Adipose tissue (tissue), 3 donors: ENCODE data around the gene MEF2D. TPM values are rescaled to one million over a fixed set of nuclear protein-coding genes. Genes with fewer than 3 reads are reported as not detected.

Source experiments
- H3K27ac ChIP-seq: one replicate; pipeline ENCODE4 v1.5.1; 2013; ENCODE audit warnings: low read depth, low read length
- WGBS, 3 donors: extraction: QIAGEN DNeasy Blood & Tissue Kit; methylation state at CpG; one replicate each; pipeline ENCODE4 v1.1.7; 2013; 5-methylcytosine and 5-hydroxymethylcytosine counted together
- polyA plus RNA-seq, 3 donors: library from polyadenylated mRNA; stranded (reverse); fragments of 200-250 nt; gene quantifications; one replicate each; pipeline ENCODE4 v1.2.3, GENCODE V29; 2013
- donor health status: healthy with polysubstance abuse.
- donor health status: Bipolar disorder and iron deficiency.
- donor health status: healthy.

Gene MEF2D
- polyA plus RNA-seq, 3 donors = 13.4 to 28.7 (median 17.4) TPM

DNA sequence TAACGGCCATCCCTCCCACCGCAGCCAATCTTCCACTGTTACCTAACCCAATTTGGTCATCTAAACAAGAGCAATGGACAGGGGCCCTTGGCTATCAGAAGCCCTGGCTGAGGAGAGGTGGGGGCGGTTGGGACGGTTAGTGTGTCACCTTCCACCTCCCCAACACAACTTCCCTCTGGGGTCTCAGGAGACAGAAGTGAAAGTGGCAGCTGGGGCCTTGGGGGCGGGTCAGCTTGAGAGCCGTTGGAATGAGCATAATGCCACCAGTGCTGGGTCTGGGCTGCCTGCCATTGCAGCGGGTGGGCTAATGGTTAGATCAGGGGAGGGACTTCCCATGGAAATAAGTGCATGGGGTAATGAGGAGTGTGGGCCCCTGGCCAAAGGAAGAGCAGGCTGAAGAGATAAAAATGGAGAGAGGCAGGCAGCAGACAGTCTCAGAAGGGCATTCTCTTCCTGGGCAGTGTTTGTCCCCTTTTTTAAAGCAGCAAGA, 7.9 kb downstream of the MEF2D start:
- H3K27ac ChIP-seq = no peak overlapping the region
- 22 to 45% (median 27%) methylated on average over 7 of the region's 7 CpGs for WGBS, 3 donors

DNA sequence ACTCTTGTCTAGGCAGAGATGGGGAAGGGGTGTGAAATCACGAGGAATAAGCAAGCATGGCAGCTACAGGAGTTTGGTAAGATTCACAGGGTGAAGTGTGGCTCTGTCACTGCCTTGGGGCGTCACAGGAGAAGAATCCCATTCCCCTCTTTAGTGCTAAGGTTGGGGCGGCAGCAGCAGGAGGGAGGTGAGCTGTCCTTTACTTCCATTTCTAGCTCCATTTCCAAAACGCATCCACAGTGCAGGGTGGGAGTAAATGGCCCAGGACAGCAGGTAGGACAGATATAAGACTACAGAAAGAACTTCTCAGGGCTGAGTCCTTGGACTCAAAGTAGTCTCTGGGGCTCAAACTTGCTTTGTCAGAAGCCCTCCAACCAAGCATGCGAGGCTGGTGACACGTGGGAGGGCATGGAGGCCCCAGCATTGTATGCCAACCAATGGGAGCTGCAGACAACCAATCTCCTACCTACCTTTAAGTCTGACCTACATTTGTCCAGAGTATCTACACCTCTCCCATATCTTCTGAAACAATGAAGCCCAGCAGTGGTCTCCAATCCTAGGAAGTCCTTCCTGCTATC, 8.5 kb downstream of the MEF2D start:
- whole genome bisulfite sequencing, 3 donors = 63 to 77% (median 73%) methylated on average over 6 of the region's 6 CpGs
- H3K27ac ChIP-seq = no peak overlapping the region

DNA sequence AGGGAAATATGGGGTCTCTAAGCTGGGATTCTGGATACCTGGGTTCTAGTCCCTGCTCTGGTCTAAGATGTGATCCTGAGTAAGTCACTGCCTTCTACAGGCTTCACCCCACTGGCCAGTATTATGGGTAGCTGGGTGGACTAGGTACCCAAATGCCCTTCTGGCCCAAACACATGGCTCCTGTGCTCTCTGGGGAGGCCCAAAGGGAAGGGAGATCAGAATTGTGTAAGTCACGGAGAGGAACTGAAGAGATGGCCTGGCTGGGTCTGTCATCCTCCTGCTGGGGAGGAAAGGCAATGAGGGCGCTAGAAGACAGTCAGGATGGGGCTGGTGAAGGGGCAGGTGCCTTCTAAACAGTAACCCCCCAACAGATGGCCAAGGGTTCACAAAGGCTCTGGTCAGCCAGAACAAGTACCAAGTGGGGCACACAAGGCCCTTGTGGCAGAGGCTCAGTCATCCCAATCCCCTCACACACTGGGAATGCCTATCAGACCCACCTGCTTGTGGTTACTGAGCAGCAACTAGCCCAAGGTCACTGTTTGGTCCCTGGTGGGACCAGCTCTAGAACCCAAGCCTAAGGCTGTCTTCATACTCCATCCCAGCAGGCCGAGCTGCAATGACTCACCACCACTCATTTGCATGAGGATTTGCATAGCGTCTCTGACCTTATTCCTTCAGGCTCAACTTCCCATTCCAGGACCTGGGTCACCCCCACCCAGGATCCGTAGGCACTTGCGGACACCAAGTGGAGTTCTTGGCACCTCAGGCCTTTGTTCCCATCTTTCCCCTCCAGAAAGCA, 9.2 kb downstream of the MEF2D start:
- 61 to 77% (median 69%) methylated on average over 6 of the region's 6 CpGs for WGBS, 3 donors
- H3K27ac ChIP-seq = no peak overlapping the region

DNA sequence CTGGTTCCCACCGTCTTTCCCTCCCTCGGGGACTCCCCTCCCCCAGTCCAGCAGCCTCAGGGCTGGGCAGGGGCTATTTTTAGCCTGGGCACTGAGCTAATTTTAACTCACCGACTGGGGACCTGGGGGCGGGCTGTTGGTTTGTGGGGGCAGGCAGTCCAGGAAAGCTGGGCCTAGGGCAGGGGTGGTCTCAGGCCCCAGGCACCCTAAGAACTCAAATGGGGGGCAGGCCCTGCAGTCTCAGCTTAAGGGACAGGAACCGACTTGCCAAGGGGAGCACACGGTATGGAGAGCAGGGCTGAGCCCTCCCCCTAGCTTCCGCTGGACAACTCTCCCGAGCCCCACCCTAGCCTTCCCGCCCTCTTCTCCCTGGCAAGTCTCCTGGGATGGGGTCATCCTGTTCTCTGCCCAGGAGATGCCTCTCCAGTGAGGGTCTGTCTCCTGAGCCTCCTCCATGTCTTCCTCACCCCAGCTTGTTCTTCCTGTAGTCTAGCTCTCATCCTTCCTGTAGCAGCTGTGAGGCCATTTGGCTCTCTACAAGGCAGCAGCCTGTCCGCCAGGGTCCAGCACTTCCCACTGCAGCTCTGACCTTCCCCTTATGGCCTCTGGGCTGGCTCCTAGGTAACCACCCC, 10.1 kb downstream of the MEF2D start:
- WGBS, 3 donors = 5 to 12% (median 11%) methylated on average over 10 of the region's 10 CpGs

DNA sequence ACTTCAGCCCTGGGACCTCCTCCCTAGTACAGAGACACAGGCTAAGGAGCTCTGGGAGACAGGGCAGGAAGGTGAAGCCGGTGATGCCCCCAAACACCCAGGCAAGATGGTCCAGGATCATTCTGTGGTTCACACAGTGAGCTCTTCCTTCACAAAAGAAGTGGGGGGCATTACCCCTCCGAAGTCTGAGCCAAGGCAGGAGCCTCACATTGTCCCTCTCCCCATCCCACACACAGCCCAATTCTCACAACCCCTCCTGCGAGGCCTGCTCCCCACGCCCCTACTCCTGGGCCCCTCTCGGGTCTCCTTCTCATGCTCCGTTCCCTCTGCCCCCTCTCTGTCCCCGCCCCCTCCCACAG, 10.7 kb downstream of the MEF2D start:
- 25 to 45% (median 36%) methylated on average over 7 of the region's 7 CpGs for WGBS, 3 donors
- H3K27ac ChIP-seq = no peak overlapping the region

More for the DNA sequence above, 10.1 kb downstream of the MEF2D start:
- no peak overlapping the region for H3K27ac ChIP-seq

DNA sequence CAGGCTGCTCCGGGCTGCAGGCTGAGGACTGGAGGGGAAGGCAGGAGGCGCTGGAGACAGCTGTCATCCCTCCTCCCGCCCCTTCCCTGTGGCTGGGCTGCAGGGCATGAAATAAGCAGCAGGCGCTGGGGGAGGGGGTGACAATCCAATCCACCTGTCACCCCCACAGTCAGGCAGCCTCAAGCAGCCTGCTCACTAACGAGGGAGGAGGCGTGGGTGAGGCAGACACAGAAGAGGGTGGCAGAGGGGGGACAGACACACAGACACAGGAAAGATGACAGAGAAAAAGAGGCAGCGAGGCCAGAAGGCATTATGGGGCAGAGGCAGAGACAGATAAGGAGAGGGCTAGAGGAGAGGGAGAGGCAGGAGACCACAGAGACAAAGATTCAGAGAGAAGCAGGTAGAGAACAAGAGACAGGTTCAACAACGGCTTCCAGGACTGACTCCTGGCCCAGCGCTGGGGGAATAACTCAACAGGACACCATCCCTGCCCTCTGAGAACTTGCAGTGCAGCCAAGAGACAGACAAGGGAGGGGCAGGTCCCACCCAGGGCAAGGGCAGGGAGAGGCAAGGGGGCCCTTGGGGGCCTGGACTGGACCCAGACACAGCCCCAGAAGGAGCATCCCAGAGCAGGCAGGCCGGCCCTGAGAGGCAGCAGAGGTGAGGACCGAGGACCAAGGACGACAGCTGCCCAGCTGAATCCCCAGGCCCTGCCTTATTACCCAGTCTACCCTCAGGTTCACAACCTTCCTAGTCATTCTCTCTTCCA, 11.2 kb downstream of the MEF2D start:
- no peak overlapping the region for H3K27ac ChIP-seq
- WGBS, 3 donors = 25 to 28% (median 26%) methylated on average over 12 of the region's 12 CpGs

DNA sequence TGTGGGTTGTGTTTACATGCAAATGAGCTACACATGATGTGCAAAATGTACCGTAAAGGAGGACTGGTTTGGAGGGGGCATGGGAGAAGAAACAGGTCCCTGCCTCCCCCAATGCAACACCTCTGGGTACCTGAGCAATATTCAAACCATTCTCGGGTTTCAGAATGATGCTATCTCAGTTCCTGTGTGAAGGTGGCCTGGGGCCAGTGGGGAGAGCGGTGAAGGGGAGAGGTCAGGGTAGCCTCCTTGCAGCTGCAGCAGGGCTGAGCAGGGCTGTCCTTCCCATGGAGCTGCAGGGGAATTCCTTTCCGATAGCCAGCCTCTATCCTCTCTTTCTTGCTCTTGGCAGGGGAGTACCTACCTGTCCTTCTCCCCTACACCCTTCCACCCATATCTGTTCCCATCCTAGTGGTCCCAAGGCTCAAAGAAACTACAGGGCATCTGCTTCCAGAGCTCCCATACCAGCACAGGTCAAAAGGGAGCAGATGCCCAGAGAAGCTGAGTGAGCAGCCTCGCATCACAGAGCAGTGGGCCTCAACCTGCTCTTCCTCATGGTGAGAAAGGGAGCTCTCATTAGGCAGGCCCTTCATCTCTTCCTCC, 11.9 kb downstream of the MEF2D start:
- H3K27ac ChIP-seq = no peak overlapping the region
- WGBS, 3 donors = 42 to 64% (median 58%) methylated on average over 5 of the region's 5 CpGs

DNA sequence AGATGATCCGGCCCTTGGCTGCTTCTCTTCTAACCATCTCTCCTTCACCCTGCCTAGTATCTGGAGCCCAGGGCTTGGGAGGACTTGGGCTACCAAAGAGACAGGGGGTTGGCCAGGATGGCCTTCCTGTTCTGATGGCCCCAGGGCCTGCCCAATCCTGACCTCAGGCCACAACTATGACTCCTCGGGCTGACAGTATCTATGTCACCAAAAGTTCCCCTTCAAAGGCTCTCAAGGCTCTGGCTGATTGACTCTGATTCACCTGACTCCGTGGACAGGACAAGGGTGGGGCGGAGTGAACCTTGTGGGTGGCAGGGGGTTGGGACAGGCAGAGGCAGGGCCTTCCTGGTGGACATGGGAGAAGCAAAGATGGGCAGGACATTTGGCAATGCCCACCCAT, 12.7 kb downstream of the MEF2D start:
- H3K27ac ChIP-seq = no peak overlapping the region
- 54 to 69% (median 56%) methylated on average over 4 of the region's 4 CpGs for WGBS, 3 donors

DNA sequence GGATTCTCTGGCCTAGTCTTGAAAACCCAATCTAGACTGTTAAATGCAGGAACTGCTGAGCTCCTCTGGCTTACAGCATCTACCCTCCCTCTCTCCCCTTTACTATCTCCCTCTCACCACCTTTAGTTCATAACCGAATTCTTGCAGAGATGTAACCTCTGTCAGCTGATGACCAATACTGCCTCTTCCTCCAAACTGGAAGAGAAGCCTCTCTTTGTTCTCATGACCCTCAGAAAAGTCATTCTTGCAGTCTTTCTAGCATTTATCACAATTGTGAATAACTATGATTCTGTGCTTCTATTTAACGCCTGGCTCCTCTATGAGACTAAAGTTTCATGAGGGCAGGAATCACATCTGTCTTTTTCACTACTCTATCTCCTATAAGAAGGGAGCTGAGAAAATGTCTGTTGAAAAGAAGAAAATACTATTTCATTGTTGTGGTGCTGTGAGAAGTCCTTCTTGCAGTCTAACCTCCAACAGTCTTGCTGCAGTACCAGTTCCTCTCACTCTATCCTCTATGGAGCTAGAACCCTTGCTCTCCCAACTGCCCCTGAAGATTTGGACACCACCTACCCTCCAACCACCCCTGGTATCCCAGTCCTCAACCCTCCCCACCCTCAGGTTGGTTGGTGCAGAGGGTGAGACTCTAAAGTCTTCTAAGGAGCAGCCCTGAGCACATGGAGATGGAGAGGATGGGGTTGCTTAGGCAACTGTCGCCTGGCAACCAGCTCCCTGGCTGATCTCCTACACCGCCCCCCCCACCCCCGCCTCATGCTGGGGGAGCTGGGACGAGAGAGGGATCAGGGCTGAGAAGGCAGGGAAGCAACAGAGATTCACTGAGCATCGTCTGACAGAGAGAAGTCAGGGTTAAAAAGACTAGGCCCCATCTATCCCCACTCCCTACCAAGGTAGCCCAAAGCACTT, 13.9 kb downstream of the MEF2D start:
- H3K27ac ChIP-seq = no peak overlapping the region
- 79 to 81% (median 80%) methylated on average over 7 of the region's 7 CpGs for WGBS, 3 donors

DNA sequence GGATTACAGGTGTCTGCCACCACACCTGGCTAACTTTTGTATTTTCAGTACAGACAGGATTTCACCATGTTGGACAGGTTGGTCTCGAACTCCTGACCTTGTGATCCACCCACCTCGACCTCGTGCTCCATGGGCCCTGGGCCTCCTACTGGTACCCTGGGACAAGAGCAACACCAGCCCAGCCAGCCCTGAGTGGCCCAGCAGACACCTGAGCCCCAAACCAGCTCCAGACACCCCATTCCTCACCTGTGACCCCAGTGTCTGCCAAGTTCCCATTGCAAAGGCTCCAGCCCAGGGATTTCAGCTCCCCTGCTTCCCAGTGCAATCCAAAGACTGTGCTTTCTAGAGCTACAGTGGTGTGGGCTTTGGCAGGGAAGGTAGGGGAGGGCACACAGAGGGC, 14.6 kb downstream of the MEF2D start:
- no peak overlapping the region for H3K27ac ChIP-seq
- WGBS, 3 donors = 72 to 93% (median 93%) methylated on average over 3 of the region's 3 CpGs

DNA sequence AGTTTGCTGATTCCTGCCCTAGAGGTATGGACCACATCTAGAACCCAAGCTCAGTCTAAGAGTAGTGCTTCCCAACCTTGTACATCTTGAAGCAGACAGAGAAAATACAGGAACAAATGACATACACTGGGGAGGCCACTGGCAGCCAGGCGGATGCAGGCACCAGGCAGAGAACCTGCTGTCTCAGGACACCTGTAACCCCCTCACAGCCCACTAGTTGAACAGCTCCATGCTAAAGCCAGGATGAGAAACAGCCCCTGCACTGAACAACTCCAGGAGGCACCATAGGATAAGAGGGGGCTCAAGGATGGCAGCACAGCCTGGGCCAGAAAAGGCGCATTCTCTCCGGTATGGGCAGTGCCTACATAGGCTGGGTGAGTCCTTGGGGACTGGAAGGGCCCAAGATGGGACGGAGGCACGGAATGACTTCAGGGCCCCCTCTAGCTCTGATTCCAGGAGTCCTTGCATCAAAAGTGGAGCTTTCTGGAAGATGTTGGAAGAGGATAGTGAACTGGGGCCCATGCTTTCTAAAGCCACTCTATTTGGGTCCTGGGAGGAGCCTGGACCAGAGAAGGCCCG, 16.0 kb downstream of the MEF2D start:
- H3K27ac ChIP-seq = no peak overlapping the region
- WGBS, 3 donors = 92 to 93% (median 92%) methylated on average over 6 of the region's 6 CpGs

DNA sequence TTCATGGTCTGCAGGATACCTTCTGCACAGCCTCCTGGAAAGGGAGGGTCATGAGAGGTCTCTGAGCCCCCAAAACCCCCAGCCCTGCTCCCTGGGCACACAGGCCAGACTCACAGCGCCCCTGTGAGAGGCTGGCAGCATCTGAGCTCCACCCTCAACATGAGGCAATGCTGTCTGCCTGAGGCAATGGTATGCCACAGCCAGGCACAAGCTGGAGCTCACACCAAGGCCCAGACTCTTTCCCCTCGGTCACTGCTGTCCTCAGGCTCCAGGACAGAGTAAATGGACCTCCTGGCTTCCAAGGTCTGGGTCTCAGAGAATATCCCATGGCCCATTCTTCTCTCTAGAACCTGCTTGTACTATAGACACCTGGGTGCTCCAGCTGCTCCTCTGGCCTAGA, 17.2 kb downstream of the MEF2D start:
- H3K27ac ChIP-seq = no peak overlapping the region
- 72 to 88% (median 85%) methylated on average over 2 of the region's 2 CpGs for WGBS, 3 donors

DNA sequence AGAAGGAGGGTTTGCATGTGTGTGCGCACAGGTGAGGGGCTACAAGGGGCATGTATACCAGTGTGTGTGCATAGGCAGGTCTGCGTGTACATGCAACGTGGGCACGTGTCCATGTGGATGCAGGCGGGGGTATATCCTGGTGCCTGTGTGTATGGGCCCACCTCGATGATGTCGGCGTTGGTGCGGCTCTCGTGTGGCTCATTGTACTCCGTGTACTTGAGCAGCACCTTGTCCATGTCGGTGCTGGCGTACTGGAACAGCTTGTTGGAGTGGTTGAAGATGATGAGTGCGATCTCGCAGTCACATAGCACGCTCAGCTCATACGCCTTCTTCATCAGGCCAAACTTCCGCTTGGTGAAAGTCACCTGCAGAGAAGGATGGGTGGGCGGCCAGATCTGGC, 18.3 kb downstream of the MEF2D start:
- WGBS, 3 donors = 93 to 94% (median 93%) methylated on average over 19 of the region's 19 CpGs
- H3K27ac ChIP-seq = no peak overlapping the region

DNA sequence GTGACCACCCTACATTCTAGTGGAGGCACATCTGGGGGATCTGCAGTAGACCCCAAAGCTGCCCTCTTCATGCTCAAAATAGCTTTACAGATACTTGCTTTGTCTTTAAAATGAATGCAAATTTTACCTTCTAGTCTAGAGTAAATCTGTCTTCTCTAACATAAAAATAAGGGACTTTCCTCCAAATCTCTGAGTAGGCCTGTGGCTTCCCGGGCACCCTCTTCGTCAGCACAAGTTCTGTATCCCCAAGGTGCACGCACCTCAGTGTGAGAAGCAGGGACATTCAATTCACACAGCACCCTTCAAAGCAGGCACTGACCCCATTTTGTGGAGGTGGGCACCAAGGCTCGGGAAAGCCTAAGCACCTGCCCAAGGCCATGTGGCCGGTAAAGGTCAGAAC, 19.0 kb downstream of the MEF2D start:
- H3K27ac ChIP-seq = no peak overlapping the region
- WGBS, 3 donors = 77 to 89% (median 88%) methylated on average over 5 of the region's 5 CpGs

DNA sequence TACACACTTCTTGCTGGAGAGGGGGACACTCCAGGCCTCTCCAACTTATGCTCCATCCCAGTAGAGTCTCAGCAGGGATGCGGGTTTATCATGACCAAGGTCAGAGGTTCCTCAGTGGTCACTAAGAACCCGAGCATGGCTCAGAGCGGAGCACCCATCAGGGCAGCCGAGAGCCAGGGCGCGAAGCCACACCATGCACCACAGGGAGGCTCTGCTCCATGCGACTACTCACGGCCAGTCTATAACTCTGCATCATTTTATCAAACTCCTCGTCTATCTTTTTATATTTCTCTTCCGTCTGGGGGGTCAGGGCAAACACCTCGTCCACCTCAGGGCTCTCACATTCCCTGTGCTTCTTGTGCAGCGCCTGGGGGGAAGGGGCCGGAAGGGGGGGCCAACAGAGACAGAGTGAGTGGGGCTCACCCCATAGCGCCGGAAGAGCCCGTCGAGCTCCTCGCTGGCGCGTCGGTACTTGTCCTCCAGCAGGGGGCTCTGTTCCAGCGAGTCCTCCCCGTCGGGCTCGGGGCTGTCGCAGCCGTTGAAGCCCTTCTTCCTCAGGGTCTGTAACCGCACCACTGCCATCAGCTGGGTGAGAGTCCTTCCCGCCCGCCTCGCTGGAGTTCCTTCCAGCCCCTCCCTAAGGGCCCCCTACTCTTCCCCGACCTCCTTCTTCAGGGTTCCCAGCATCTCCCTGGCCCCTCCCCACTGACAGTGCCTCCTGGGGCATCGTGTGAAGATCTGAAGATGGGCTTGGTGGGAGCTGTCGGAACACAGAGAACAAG, 20.0 kb downstream of the MEF2D start:
- WGBS, 3 donors = 41 to 43% (median 42%) methylated on average over 34 of the region's 34 CpGs
- H3K27ac ChIP-seq = no peak overlapping the region

DNA sequence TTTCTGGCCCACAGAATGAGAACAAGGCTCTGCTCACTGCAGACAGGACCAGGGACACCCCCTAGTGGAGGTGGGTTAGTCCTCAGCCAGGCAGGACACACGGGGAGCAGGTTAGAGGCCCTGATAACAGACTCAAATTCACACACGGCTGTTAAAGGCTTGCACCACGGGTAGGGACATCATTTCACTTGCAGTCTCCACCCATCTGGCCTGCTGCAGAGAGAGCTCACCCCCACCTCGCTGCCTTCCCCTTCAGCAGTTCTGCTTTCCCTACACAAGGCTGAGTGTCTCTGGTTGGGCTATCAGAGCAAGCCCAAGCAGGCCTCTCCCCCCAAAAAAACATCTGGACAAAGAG, 20.6 kb downstream of the MEF2D start:
- 24 to 40% (median 36%) methylated on average over 4 of the region's 4 CpGs for WGBS, 3 donors
- no peak overlapping the region for H3K27ac ChIP-seq
